H1 (cell line): ENCODE measurements around the gene ATP11A. TPM values are rescaled to one million over a fixed set of nuclear protein-coding genes. Genes with fewer than 3 reads are reported as not detected.

ENCODE experiments used
- CTCF ChIA-PET: fragments of 300-600 bp; sonication (Branson Sonifier 250); formaldehyde crosslinking; loops from one replicate; lab custom pipeline; 2021; ENCODE audit not compliant: partially characterized antibody; lab: Charles Lee
- POLR2A ChIA-PET: fragments of 300-600 bp; sonication (Branson Sonifier 250); formaldehyde crosslinking; loops from one replicate; lab custom pipeline; 2021; ENCODE audit warnings: inconsistent platforms; ENCODE audit not compliant: partially characterized antibody; lab: Charles Lee
- DNase-seq, 2 experiments: peaks; one replicate each; pipeline versions ENCODE4 v3.0.0 to v3.0.0-alpha.2; 2010 to 2022; ENCODE audit warnings: low spot score in 2 of 2, low read depth in 1 of 2, mixed read lengths in 1 of 2
- FAIRE-seq: peaks from 2 replicates; lab custom pipeline; 2011; peaks lifted over from hg19 to GRCh38; lab: Jason Lieb, UNC
- H2AFZ ChIP-seq: 2 replicates; pipeline ENCODE4 v1.8.1; 2012; ENCODE audit warnings: low read length, inconsistent platforms
- H2AK5ac ChIP-seq: 2 replicates; pipeline ENCODE4 v1.6.1; 2013; ENCODE audit warnings: low read depth, low read length
- H2BK120ac ChIP-seq: replicated peaks from 2 replicates; pipeline ENCODE3; 2013; ENCODE audit warnings: low read depth, low read length, inconsistent platforms
- H2BK12ac ChIP-seq: 2 replicates; pipeline ENCODE4 v1.6.1; 2013; ENCODE audit warnings: low read depth, low read length
- H2BK15ac ChIP-seq: 2 replicates; pipeline ENCODE4 v1.6.1; 2013; ENCODE audit warnings: low read length
- H2BK20ac ChIP-seq: 2 replicates; pipeline ENCODE4 v1.6.1; 2013; ENCODE audit warnings: low read length
- H2BK5ac ChIP-seq: 2 replicates; pipeline ENCODE4 v1.6.1; 2013; ENCODE audit warnings: low read depth, low read length
- H3K14ac ChIP-seq: 2 replicates; pipeline ENCODE4 v1.6.1; 2013; ENCODE audit warnings: inconsistent platforms; ENCODE audit not compliant: insufficient read length
- H3K18ac ChIP-seq: 2 replicates; pipeline ENCODE4 v1.6.1; 2013; ENCODE audit warnings: low read length; ENCODE audit errors: extremely low read depth
- H3K23ac ChIP-seq: 2 replicates; pipeline ENCODE4 v1.6.1; 2013; ENCODE audit warnings: inconsistent platforms; ENCODE audit not compliant: insufficient read length
- H3K23me2 ChIP-seq: 2 replicates; pipeline ENCODE4 v1.6.1; 2013; ENCODE audit warnings: low read depth, low read length
- H3K27ac ChIP-seq: 2 replicates; pipeline ENCODE4 v1.6.1; 2011; ENCODE audit warnings: low read depth, low read length, inconsistent platforms
- H3K27me3 ChIP-seq, 4 experiments: replicated peaks in 1 of 4; 1 replicate in 1 of 4; 2 replicates in 3 of 4; pipeline versions ENCODE4 v1.6.1 to v1.8.1; 2011 to 2013; ENCODE audit warnings: low read length in 3 of 4, mild to moderate bottlenecking in 3 of 4, inconsistent platforms in 2 of 4, mixed read lengths in 2 of 4, moderate library complexity in 1 of 4; ENCODE audit not compliant: control insufficient read depth in 3 of 4, insufficient read depth in 3 of 4; ENCODE audit errors: extremely low read depth in 1 of 4
- H3K36me3 ChIP-seq, 4 experiments: 2 replicates each; pipeline versions ENCODE4 v1.6.1 to v1.8.1; 2011 to 2013; ENCODE audit warnings: mild to moderate bottlenecking in 4 of 4, low read length in 3 of 4, moderate library complexity in 2 of 4, control low read depth in 1 of 4, inconsistent platforms in 1 of 4; ENCODE audit not compliant: insufficient read depth in 4 of 4, control insufficient read depth in 2 of 4
- H3K4ac ChIP-seq: replicated peaks from 2 replicates; pipeline ENCODE3; 2013; ENCODE audit warnings: low read length, low read depth, mixed read lengths, inconsistent platforms; ENCODE audit not compliant: insufficient read length
- H3K4me1 ChIP-seq, 4 experiments: replicated peaks in 1 of 4; 1 replicate in 1 of 4; 2 replicates in 3 of 4; pipeline versions ENCODE4 v1.6.1 to v1.8.1; 2011 to 2013; ENCODE audit warnings: low read length in 3 of 4, inconsistent platforms in 2 of 4, mixed read lengths in 1 of 4; ENCODE audit not compliant: insufficient read depth in 4 of 4, control insufficient read depth in 3 of 4
- H3K4me2 ChIP-seq, 2 experiments: 2 replicates each; pipeline versions ENCODE4 v1.6.1 to v1.8.1; 2011 to 2013; ENCODE audit warnings: low read depth in 2 of 2, low read length in 2 of 2, control low read depth in 1 of 2, inconsistent platforms in 1 of 2, mild to moderate bottlenecking in 1 of 2; ENCODE audit not compliant: insufficient read depth in 1 of 2
- H3K4me3 ChIP-seq, 4 experiments: fragments of 200-600, 300-600 bp in 1 of 4; sonication (generic), shearing (Covaris generic), sonication (Bioruptor Twin) in 1 of 4; 2 replicates each; pipeline versions ENCODE4 v1.5.1 to v1.8.1; 2011 to 2016; ENCODE audit warnings: low read length in 4 of 4, low read depth in 3 of 4, control low read depth in 2 of 4, inconsistent platforms in 2 of 4, mild to moderate bottlenecking in 2 of 4, mixed read lengths in 1 of 4, moderate library complexity in 1 of 4; ENCODE audit not compliant: insufficient read depth in 2 of 4; ENCODE audit errors: extremely low read depth in 1 of 4
- H3K56ac ChIP-seq: replicated peaks from 2 replicates; pipeline ENCODE3; 2013; ENCODE audit warnings: low read depth, mild to moderate bottlenecking, mixed read lengths, low read length, inconsistent platforms; ENCODE audit not compliant: insufficient read length
- H3K79me1 ChIP-seq: 2 replicates; pipeline ENCODE4 v1.6.1; 2013; ENCODE audit warnings: low read depth, low read length, control low read depth
- H3K79me2 ChIP-seq, 2 experiments: 2 replicates each; pipeline versions ENCODE4 v1.6.1 to v1.8.1; 2012 to 2013; ENCODE audit warnings: low read length in 2 of 2, mild to moderate bottlenecking in 2 of 2, inconsistent platforms in 1 of 2; ENCODE audit not compliant: insufficient read depth in 2 of 2, control insufficient read depth in 1 of 2
- H3K9ac ChIP-seq, 4 experiments: replicated peaks in 1 of 4; 1 replicate in 1 of 4; 2 replicates in 3 of 4; pipeline versions ENCODE4 v1.6.1 to v1.8.1; 2011 to 2013; ENCODE audit warnings: low read depth in 3 of 4, low read length in 3 of 4, control low read depth in 2 of 4, mild to moderate bottlenecking in 2 of 4, moderate library complexity in 2 of 4, inconsistent platforms in 1 of 4; ENCODE audit errors: extremely low read depth in 1 of 4
- H3K9me3 ChIP-seq, 2 experiments: 2 replicates each; pipeline versions ENCODE4 v1.6.1 to v1.8.1; 2012 to 2013; ENCODE audit warnings: mild to moderate bottlenecking in 2 of 2, moderate library complexity in 2 of 2, control low read depth in 1 of 2, inconsistent platforms in 1 of 2, low read depth in 1 of 2, low read length in 1 of 2, mixed read lengths in 1 of 2; ENCODE audit not compliant: insufficient read depth in 2 of 2
- H4K20me1 ChIP-seq, 2 experiments: replicated peaks in 1 of 2; 2 replicates each; pipeline versions ENCODE3 to v1.8.1; 2011 to 2013; ENCODE audit warnings: inconsistent platforms in 2 of 2, low read length in 2 of 2, mild to moderate bottlenecking in 1 of 2; ENCODE audit not compliant: insufficient read depth in 2 of 2, control insufficient read depth in 1 of 2
- H4K5ac ChIP-seq: 2 replicates; pipeline ENCODE4 v1.6.1; 2013; ENCODE audit warnings: low read length, low read depth, mixed read lengths, inconsistent platforms; ENCODE audit not compliant: insufficient read length
- H4K8ac ChIP-seq: 2 replicates; pipeline ENCODE4 v1.8.0; 2013; ENCODE audit warnings: mild to moderate bottlenecking, moderate library complexity, low read length, inconsistent platforms; ENCODE audit not compliant: insufficient read depth; ENCODE audit errors: extremely low read depth
- H4K91ac ChIP-seq: replicated peaks from 2 replicates; pipeline ENCODE3; 2013; ENCODE audit warnings: low read length, mixed read lengths, inconsistent platforms; ENCODE audit not compliant: insufficient read length
- CEBPB ChIP-seq: IDR thresholded peaks from 2 replicates; pipeline ENCODE4 v1.6.1; 2012; ENCODE audit warnings: low read depth, low read length
- KDM5A ChIP-seq: fragments of 200-600 bp; IDR thresholded peaks from 2 replicates; pipeline ENCODE4 v1.7.1; 2012; ENCODE audit warnings: mild to moderate bottlenecking, low read length, inconsistent platforms, mixed read lengths
- POLR2AphosphoS5 ChIP-seq: IDR thresholded peaks from 2 replicates; pipeline ENCODE4 v1.6.1; 2011; ENCODE audit warnings: low read depth, low read length
- SIN3A ChIP-seq, 2 experiments: IDR thresholded peaks in 1 of 2; conservative IDR thresholded peaks in 1 of 2; 2 replicates each; pipeline ENCODE4 v1.6.1; 2011 to 2012; ENCODE audit warnings: low read length in 2 of 2, improper control_type of control experiment in 1 of 2, low read depth in 1 of 2, mild to moderate bottlenecking in 1 of 2
- TAF1 ChIP-seq: IDR thresholded peaks from 2 replicates; pipeline ENCODE4 v1.6.1; 2011; ENCODE audit warnings: mild to moderate bottlenecking, low read depth, low read length
- WGBS, 2 experiments: shearing (Covaris generic) in 1 of 2; methylation state at CpG; one replicate each; pipeline versions ENCODE4 v1.1.6 to v1.1.7; 2013 to 2015; ENCODE audit warnings: low lambda C conversion rate in 2 of 2, mixed read lengths in 2 of 2, inconsistent platforms in 1 of 2, low coverage in 1 of 2, missing lambda C conversion rate in 1 of 2; ENCODE audit not compliant: insufficient replicate concordance in 2 of 2, insufficient coverage in 1 of 2, insufficient read length in 1 of 2; ENCODE audit errors: extremely low coverage in 1 of 2, missing lambda C conversion rate in 1 of 2; 5-methylcytosine and 5-hydroxymethylcytosine counted together
- polyA plus RNA-seq, 7 experiments: library from polyadenylated mRNA; depleted of rRNA in 3 of 7; stranded (reverse) in 5 of 7; unstranded in 2 of 7; fragments of >200 nt in 5 of 7; fragments of 200-250 nt in 2 of 7; gene quantifications; 1 replicate in 5 of 7; 2 replicates in 1 of 7; 4 replicates in 1 of 7; pipeline versions ENCODE4 v1.2.1 to v1.2.3, GENCODE V29; 2011 to 2013; ENCODE audit warnings: missing spikeins in 2 of 7, mixed read lengths in 2 of 7
- total RNA-seq: library from RNA; stranded (reverse); fragmentation: NEBNext Ultra II Directional; extraction: Animal tissue kit (Norgen Biotek cat#: 25700); gene quantifications from 2 replicates; pipeline ENCODE4 v1.2.1, GENCODE V29; 2021

ATP11A gene
- total and polyA plus RNA-seq, 2 of the 8 experiments (the other 6 are each of a cell fraction or from before 2014, with no cell fraction given) = 28.8 to 72.9 TPM

- Histone ChIP-seq H3K27ac (no peak overlapping the region), H3K14ac (no peak overlapping the region), H4K8ac (no peak overlapping the region), H2BK120ac (no peak overlapping the region), H3K4me3 (no peak overlapping the region), H3K4ac (no peak overlapping the region), H4K20me1 (peaks cover 0 to 4% of the 10 kb centered on the region in 2 experiments), H3K23me2 (no peaks in the 10 kb centered on the region), H2AK5ac (no peak overlapping the region), H2BK12ac (no peak overlapping the region), H3K4me2 (no peak overlapping the region), H3K9ac (no peak overlapping the region), H3K56ac (no peak overlapping the region), H2AFZ (no peak overlapping the region), H3K9me3 (no peaks in the 10 kb centered on the region), H3K18ac (no peak overlapping the region), H3K23ac (no peak overlapping the region), H3K27me3 (no peaks in the 10 kb centered on the region), H2BK5ac (no peak overlapping the region), H2BK20ac (no peak overlapping the region), H4K5ac (no peak overlapping the region), H3K79me1 (no peaks in the 10 kb centered on the region; the same call in 1 of the 2 replicates), H3K36me3 (peaks cover 9 to 52% (median 41%) of the 10 kb centered on the region in 4 experiments), H4K91ac (no peak overlapping the region), H3K79me2 (no peaks in the 10 kb centered on the region), H2BK15ac (no peak overlapping the region), H3K4me1 (no peaks in the 10 kb centered on the region)
- 94% methylated on average over 23 of the region's 23 CpGs; no CpG with 5 or more reads in 1 of the 2 experiments for WGBS, 2 experiments
- ChIA-PET POLR2A (interaction anchor here (1.8 kb wide), 1 partner anchor 36 kb away, joined by 3 read pairs; no protein-coding TSS in a partner anchor), CTCF (interaction anchor here (1.0 kb wide), 1 partner anchor 185 kb away, joined by 3 read pairs; no protein-coding TSS in a partner anchor)
- no peak for FAIRE-seq
- DNase-seq = no peak
- TF ChIP-seq TAF1 (no peak), SIN3A (conservative IDR thresholded peaks at IDR 0.05 in 1 of 2, IDR thresholded peaks at IDR 0.05 in 1 of 2; ENCODE audit: low read depth in 1 of 2, low read length in 2 of 2) (no peak), KDM5A (no peak), CEBPB (no peak), POLR2AphosphoS5 (no peak)
Observed at GRCh38 chr13:112832811-112833210, 143.0 kb downstream of the ATP11A start.
